SJSA1 (cell line): Measurements from ENCODE around the gene DNASE1L1. TPM values are rescaled to one million over a fixed set of nuclear protein-coding genes. Genes with fewer than 3 reads are reported as not detected.
A peak's percentile ranks its signal among the peaks of the same experiment; 100 is the strongest.

ENCODE experiments used
- DNase-seq, 2 experiments: peaks; one replicate each; pipeline ENCODE4 v3.0.0-alpha.2; 2015 to 2020; ENCODE audit warnings: low spot score in 2 of 2, low read depth in 1 of 2
- H3K27ac ChIP-seq: fragments of 250-450 bp; sonication (Bioruptor Pico); 2 replicates; pipeline ENCODE4 v1.5.1; 2020; ENCODE audit warnings: mild to moderate bottlenecking, moderate library complexity
- H3K27me3 ChIP-seq: fragments of 250-450 bp; sonication (Bioruptor Pico); replicated peaks from 2 replicates; pipeline ENCODE4 v1.5.1; 2020; ENCODE audit warnings: mild to moderate bottlenecking, moderate library complexity
- H3K36me3 ChIP-seq: fragments of 250-450 bp; sonication (Bioruptor Pico); 2 replicates; pipeline ENCODE4 v1.5.1; 2020; ENCODE audit warnings: mild to moderate bottlenecking
- H3K4me1 ChIP-seq: fragments of 250-450 bp; sonication (Bioruptor Pico); replicated peaks from 2 replicates; pipeline ENCODE4 v1.6.1; 2021; ENCODE audit warnings: mild to moderate bottlenecking
- H3K4me3 ChIP-seq: fragments of 250-450 bp; sonication (Bioruptor Pico); 2 replicates; pipeline ENCODE4 v1.5.1; 2020; ENCODE audit warnings: mild to moderate bottlenecking
- H3K9me3 ChIP-seq: fragments of 250-450 bp; sonication (Bioruptor Pico); replicated peaks from 2 replicates; pipeline ENCODE4 v1.5.1; 2020; ENCODE audit warnings: mild to moderate bottlenecking
- total RNA-seq: library from RNA; depleted of rRNA; stranded (reverse); fragments of >200 nt; shearing (Covaris generic); gene quantifications from 2 replicates; pipeline ENCODE4 v1.2.3, GENCODE V29; 2014

Gene DNASE1L1
- total RNA-seq, 1 experiment from 2014 or later, result 41.8 TPM

- peaks cover 68% of the 10 kb centered on the region for H3K36me3 ChIP-seq
Measured at GRCh38 chrX:154368630-154369448, 40.2 kb downstream of the DNASE1L1 start.

GRCh38 chrX:154367474-154368308, 41.4 kb downstream of the DNASE1L1 start:
- peak overlapping the region; percentile 79 for H3K4me3 ChIP-seq
- no peaks in the 10 kb centered on the region for H3K27me3 ChIP-seq
- no peaks in the 10 kb centered on the region for H3K9me3 ChIP-seq
- H3K27ac ChIP-seq, result peak overlapping the region; percentile 98
- no peak for DNase-seq
- H3K4me1 ChIP-seq, result peaks cover 40% of the 10 kb centered on the region
- peaks cover 79% of the 10 kb centered on the region for H3K36me3 ChIP-seq

More at GRCh38 chrX:154368630-154369448, 40.2 kb downstream of the DNASE1L1 start:
- Histone ChIP-seq H3K27ac (peak overlapping the region; percentile 98), H3K4me1 (peaks cover 52% of the 10 kb centered on the region), H3K4me3 (peak overlapping the region; percentile 79), H3K27me3 (no peaks in the 10 kb centered on the region), H3K9me3 (no peaks in the 10 kb centered on the region)
- peak; percentile 97 to 98 for DNase-seq

- Histone ChIP-seq H3K9me3 (no peaks in the 10 kb centered on the region), H3K27me3 (no peaks in the 10 kb centered on the region), H3K36me3 (peaks cover 89% of the 10 kb centered on the region), H3K27ac (no peak overlapping the region), H3K4me1 (peaks cover 30% of the 10 kb centered on the region), H3K4me3 (no peak overlapping the region)
- DNase-seq, result no peak
Measured at GRCh38 chrX:154366666-154367055, 42.4 kb downstream of the DNASE1L1 start.

- Histone ChIP-seq H3K9me3 (no peaks in the 10 kb centered on the region), H3K27ac (no peak overlapping the region), H3K27me3 (no peaks in the 10 kb centered on the region), H3K4me3 (no peak overlapping the region), H3K4me1 (peaks cover 28% of the 10 kb centered on the region), H3K36me3 (peaks cover 95% of the 10 kb centered on the region)
- no peak for DNase-seq
Measured at GRCh38 chrX:154365997-154366665, 42.9 kb downstream of the DNASE1L1 start.

GRCh38 chrX:154365052-154365600, 43.9 kb downstream of the DNASE1L1 start:
- Histone ChIP-seq H3K4me1 (peaks cover 28% of the 10 kb centered on the region), H3K9me3 (no peaks in the 10 kb centered on the region), H3K27ac (no peak overlapping the region), H3K27me3 (no peaks in the 10 kb centered on the region), H3K36me3 (peaks cover 93% of the 10 kb centered on the region), H3K4me3 (no peak overlapping the region)
- DNase-seq, result no peak

GRCh38 chrX:154363706-154364439, 45.2 kb downstream of the DNASE1L1 start:
- no peaks in the 10 kb centered on the region for H3K27me3 ChIP-seq
- H3K27ac ChIP-seq, result no peak overlapping the region
- H3K4me3 ChIP-seq, result no peak overlapping the region
- H3K9me3 ChIP-seq, result no peaks in the 10 kb centered on the region
- H3K36me3 ChIP-seq, result peaks cover 96% of the 10 kb centered on the region
- DNase-seq, result peak in 1 of 2 experiments; percentile 1
- peaks cover 25% of the 10 kb centered on the region for H3K4me1 ChIP-seq

GRCh38 chrX:154362085-154362742, 46.8 kb downstream of the DNASE1L1 start:
- DNase-seq, result no peak
- Histone ChIP-seq H3K36me3 (peaks cover 98% of the 10 kb centered on the region), H3K4me3 (no peak overlapping the region), H3K4me1 (peaks cover 10% of the 10 kb centered on the region), H3K27ac (no peak overlapping the region), H3K9me3 (no peaks in the 10 kb centered on the region), H3K27me3 (no peaks in the 10 kb centered on the region)

GRCh38 chrX:154360155-154360713, 48.8 kb downstream of the DNASE1L1 start:
- DNase-seq, result no peak
- peaks cover 98% of the 10 kb centered on the region for H3K36me3 ChIP-seq
- no peaks in the 10 kb centered on the region for H3K9me3 ChIP-seq
- H3K27ac ChIP-seq, result no peak overlapping the region
- H3K4me3 ChIP-seq, result no peak overlapping the region
- H3K27me3 ChIP-seq, result no peaks in the 10 kb centered on the region
- no peaks in the 10 kb centered on the region for H3K4me1 ChIP-seq

GRCh38 chrX:154359362-154360154, 49.5 kb downstream of the DNASE1L1 start:
- no peaks in the 10 kb centered on the region for H3K4me1 ChIP-seq
- no peaks in the 10 kb centered on the region for H3K27me3 ChIP-seq
- DNase-seq, result no peak
- H3K27ac ChIP-seq, result no peak overlapping the region
- H3K9me3 ChIP-seq, result no peaks in the 10 kb centered on the region
- no peak overlapping the region for H3K4me3 ChIP-seq
- H3K36me3 ChIP-seq, result peaks cover 98% of the 10 kb centered on the region

GRCh38 chrX:154358829-154359228, 50.2 kb downstream of the DNASE1L1 start:
- H3K27me3 ChIP-seq, result no peaks in the 10 kb centered on the region
- no peaks in the 10 kb centered on the region for H3K9me3 ChIP-seq
- peaks cover 98% of the 10 kb centered on the region for H3K36me3 ChIP-seq
- H3K27ac ChIP-seq, result no peak overlapping the region
- H3K4me1 ChIP-seq, result no peaks in the 10 kb centered on the region
- DNase-seq, result no peak
- H3K4me3 ChIP-seq, result no peak overlapping the region

GRCh38 chrX:154358011-154358410, 51.0 kb downstream of the DNASE1L1 start:
- Histone ChIP-seq H3K27me3 (no peaks in the 10 kb centered on the region), H3K4me1 (no peaks in the 10 kb centered on the region; the same call in 1 of the 2 replicates), H3K36me3 (peaks cover 98% of the 10 kb centered on the region), H3K27ac (no peak overlapping the region), H3K9me3 (no peaks in the 10 kb centered on the region), H3K4me3 (no peak overlapping the region)
- DNase-seq, result no peak

- H3K4me3 ChIP-seq, result no peak overlapping the region
- no peaks in the 10 kb centered on the region for H3K27me3 ChIP-seq
- H3K9me3 ChIP-seq, result no peaks in the 10 kb centered on the region
- no peak for DNase-seq
- no peak overlapping the region for H3K27ac ChIP-seq
- H3K36me3 ChIP-seq, result peaks cover 98% of the 10 kb centered on the region
- peaks cover 4% of the 10 kb centered on the region; the same call in 1 of the 2 replicates for H3K4me1 ChIP-seq
Measured at GRCh38 chrX:154357205-154357604, 51.8 kb downstream of the DNASE1L1 start.
